Measurements from ENCODE around the gene TEX29. TPM values are rescaled to one million over a fixed set of nuclear protein-coding genes. Genes with fewer than 3 reads are reported as not detected.

Gene TEX29
- total RNA-seq, 1 experiment from 2014 or later: 0.33 TPM

DNA sequence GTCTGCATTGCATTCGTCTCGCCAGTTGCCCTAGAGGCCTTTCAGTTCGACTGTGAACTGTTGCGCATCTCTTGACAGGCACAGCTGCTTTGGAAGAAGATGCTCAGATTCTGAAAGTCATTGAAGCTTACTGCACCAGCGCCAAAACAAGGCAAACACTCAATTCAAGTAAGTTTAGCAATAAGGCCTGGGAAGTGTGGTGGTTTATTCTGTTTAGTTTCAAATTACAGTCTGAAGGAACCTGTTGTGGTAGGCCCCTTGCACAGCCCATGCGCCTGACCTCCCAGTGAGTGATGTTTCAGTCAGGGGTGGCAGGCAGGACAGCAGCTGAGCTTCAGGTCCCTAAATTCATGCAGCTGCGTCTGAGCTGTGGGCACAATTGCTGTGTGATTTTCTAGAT is 32.2 kb upstream of the TEX29 start:
- Histone ChIP-seq H2BK15ac (ENCODE audit: low read depth, low read length) (no peak overlapping the region), H3K18ac (ENCODE audit: insufficient read length, low read depth, low read length) (no peak overlapping the region), H2BK20ac (ENCODE audit: low read depth, low read length, poor library complexity, severe bottlenecking) (no peak overlapping the region), H3K79me2 (ENCODE audit: insufficient read depth, low read length) (no peaks in the 10 kb centered on the region), H2AK5ac (ENCODE audit: insufficient read length, low read length) (no peak overlapping the region), H3K9ac (ENCODE audit: extremely low read depth, insufficient read length, low read length) (no peak overlapping the region), H3K4ac (ENCODE audit: low read depth, low read length) (no peak overlapping the region), H3K14ac (ENCODE audit: insufficient read depth, low read length) (no peak overlapping the region), H3K79me1 (ENCODE audit: insufficient read depth, low read depth, low read length, poor library complexity, severe bottlenecking) (no peaks in the 10 kb centered on the region), H3K4me1 (ENCODE audit: insufficient read depth, low read length) (no peaks in the 10 kb centered on the region), H3K4me2 (ENCODE audit: insufficient read depth, insufficient read length, low read length) (no peak overlapping the region), H4K20me1 (ENCODE audit: control insufficient read depth, insufficient read depth, insufficient read length) (no peaks in the 10 kb centered on the region), H3K27ac (ENCODE audit: insufficient read length, low read depth, low read length) (no peak overlapping the region), H2BK5ac (ENCODE audit: insufficient read length, low read length) (no peak overlapping the region), H3T11ph (ENCODE audit: low read length) (no peak overlapping the region), H3K56ac (ENCODE audit: insufficient read length, low read depth, low read length) (no peak overlapping the region), H2AFZ (ENCODE audit: low read length) (no peak overlapping the region), H3K9me3 (ENCODE audit: control insufficient read depth, low read depth, low read length) (no peaks in the 10 kb centered on the region), H4K91ac (ENCODE audit: insufficient read length, low read depth, low read length) (no peak overlapping the region), H3K23me2 (ENCODE audit: insufficient read length, low read depth, low read length, poor library complexity, severe bottlenecking) (no peaks in the 10 kb centered on the region), H3K27me3 (ENCODE audit: insufficient read depth, low read length) (no peaks in the 10 kb centered on the region), H4K5ac (ENCODE audit: insufficient read length, low read depth, low read length) (no peak overlapping the region), H2BK120ac (ENCODE audit: low read depth, low read length, poor library complexity, severe bottlenecking) (no peak overlapping the region), H2BK12ac (ENCODE audit: insufficient read length, low read depth, low read length) (no peak overlapping the region), H4K8ac (replicated peaks; ENCODE audit: insufficient read length, low read depth, low read length) (no peak overlapping the region), H3K23ac (ENCODE audit: insufficient read length, low read depth, low read length) (no peak overlapping the region)
- WGBS (ENCODE audit: extremely low coverage, insufficient read length, low lambda C conversion rate): no CpG with 5 or more reads among the region's 7 CpGs
- no peak overlapping the region for H3K4me3 Mint-ChIP-seq
- no peak overlapping the region for H3K27ac Mint-ChIP-seq
- H3K36me3 Mint-ChIP-seq (ENCODE audit: insufficient read depth in 1 of 3, low read depth in 3 of 3): peaks cover 25 to 65% (median 64%) of the 10 kb centered on the region in 3 experiments
- no peaks in the 10 kb centered on the region for H3K9me3 Mint-ChIP-seq
- no peak for DNase-seq
- TF ChIP-seq, protein P1, sequence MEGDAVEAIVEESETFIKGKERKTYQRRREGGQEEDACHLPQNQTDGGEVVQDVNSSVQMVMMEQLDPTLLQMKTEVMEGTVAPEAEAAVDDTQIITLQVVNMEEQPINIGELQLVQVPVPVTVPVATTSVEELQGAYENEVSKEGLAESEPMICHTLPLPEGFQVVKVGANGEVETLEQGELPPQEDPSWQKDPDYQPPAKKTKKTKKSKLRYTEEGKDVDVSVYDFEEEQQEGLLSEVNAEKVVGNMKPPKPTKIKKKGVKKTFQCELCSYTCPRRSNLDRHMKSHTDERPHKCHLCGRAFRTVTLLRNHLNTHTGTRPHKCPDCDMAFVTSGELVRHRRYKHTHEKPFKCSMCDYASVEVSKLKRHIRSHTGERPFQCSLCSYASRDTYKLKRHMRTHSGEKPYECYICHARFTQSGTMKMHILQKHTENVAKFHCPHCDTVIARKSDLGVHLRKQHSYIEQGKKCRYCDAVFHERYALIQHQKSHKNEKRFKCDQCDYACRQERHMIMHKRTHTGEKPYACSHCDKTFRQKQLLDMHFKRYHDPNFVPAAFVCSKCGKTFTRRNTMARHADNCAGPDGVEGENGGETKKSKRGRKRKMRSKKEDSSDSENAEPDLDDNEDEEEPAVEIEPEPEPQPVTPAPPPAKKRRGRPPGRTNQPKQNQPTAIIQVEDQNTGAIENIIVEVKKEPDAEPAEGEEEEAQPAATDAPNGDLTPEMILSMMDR (conservative IDR thresholded peaks at IDR 0.05): no peak
- no peaks in the 10 kb centered on the region for H3K27me3 Mint-ChIP-seq (ENCODE audit: low read depth)
- H3K4me1 Mint-ChIP-seq: no peaks in the 10 kb centered on the region
